H1 (cell line): ENCODE measurements around the gene KCNQ1. TPM values are rescaled to one million over a fixed set of nuclear protein-coding genes. Genes with fewer than 3 reads are reported as not detected.

ENCODE experiments used
- CBX8 ChIP-seq: fragments of 300-800, 300-1000 bp; sonication (generic); IDR thresholded peaks from 2 replicates; pipeline ENCODE4 v1.7.1; 2016; ENCODE audit warnings: low read depth, low read length, borderline replicate concordance
- EZH2 ChIP-seq: fragments of 200-600 bp; sonication (generic); IDR thresholded peaks from 2 replicates; pipeline ENCODE4 v1.7.1; 2012; ENCODE audit warnings: low read depth, mild to moderate bottlenecking, moderate library complexity, low read length, inconsistent platforms; ENCODE audit not compliant: severe bottlenecking
- SUZ12 ChIP-seq: fragments of 200-600 bp; sonication (generic); IDR thresholded peaks from 2 replicates; pipeline ENCODE4 v1.6.1; 2012; ENCODE audit warnings: mild to moderate bottlenecking, inconsistent platforms, low read length, moderate library complexity, mixed read lengths
- YY1 ChIP-seq: IDR thresholded peaks from 2 replicates; pipeline ENCODE4 v1.6.1; 2011; ENCODE audit warnings: low read depth, mild to moderate bottlenecking, low read length
- polyA plus RNA-seq, 7 experiments: library from polyadenylated mRNA; depleted of rRNA in 3 of 7; stranded (reverse) in 5 of 7; unstranded in 2 of 7; fragments of >200 nt in 5 of 7; fragments of 200-250 nt in 2 of 7; gene quantifications; 1 replicate in 5 of 7; 2 replicates in 1 of 7; 4 replicates in 1 of 7; pipeline versions ENCODE4 v1.2.1 to v1.2.3, GENCODE V29; 2011 to 2013; ENCODE audit warnings: missing spikeins in 2 of 7, mixed read lengths in 2 of 7
- total RNA-seq: library from RNA; stranded (reverse); fragmentation: NEBNext Ultra II Directional; extraction: Animal tissue kit (Norgen Biotek cat#: 25700); gene quantifications from 2 replicates; pipeline ENCODE4 v1.2.1, GENCODE V29; 2021

The KCNQ1 gene
- total and polyA plus RNA-seq, 2 of the 8 experiments (the other 6 are each of a cell fraction or from before 2014, with no cell fraction given): 1.9 to 2.0 TPM

DNA sequence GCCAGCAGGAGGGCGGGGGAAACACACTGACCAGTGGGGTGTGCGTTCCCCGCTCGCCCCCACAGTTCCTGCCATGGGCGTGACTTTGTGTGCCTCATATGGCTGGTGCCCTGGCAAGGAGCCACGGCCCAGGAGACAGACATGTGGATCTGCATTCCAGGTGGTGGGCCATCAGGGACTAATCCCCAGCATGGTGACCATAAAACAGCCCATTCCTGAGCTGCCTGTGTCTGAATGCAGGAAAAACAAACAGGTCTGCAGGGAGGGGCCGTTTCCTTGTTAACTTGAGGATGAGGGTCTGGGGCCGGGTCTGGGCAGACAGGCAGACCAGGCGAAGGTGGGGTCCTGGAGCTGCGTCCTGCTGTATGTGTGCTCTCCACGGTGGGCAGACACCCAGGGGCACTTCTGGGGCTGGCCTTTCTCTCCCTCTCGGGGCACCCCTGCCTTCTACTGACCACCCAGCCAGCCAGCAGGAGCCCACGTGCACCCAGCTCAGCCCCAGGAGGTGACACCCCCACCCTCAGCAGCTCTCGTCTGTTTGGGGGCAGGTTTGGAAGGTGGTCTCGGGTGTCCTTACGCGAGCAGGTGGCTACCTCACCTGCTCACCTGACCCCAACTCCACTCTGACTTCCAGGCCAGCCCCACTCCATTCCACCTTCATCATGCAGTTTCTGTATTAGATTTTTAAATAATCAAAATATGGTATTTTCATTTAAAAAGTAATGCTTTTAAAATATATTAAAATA is 134.7 kb downstream of the KCNQ1 start (continued):
- TF ChIP-seq EZH2 (no peak), YY1 (no peak), CBX8 (no peak), SUZ12 (no peak)
